Measurements from ENCODE around the gene CCDC18.
"Not testable (repeated sequence)": the region's sequence is repeated elsewhere in the genome, so short reads cannot be mapped to it uniquely, and the experiment has no call there.

Gene CCDC18

GRCh38 chr1:93206567-93206954 lies 26.0 kb downstream of the CCDC18 start:
- peaks cover 46% of the 10 kb centered on the region for H3K36me3 ChIP-seq (ENCODE audit: control insufficient read depth, insufficient read depth, low read length, severe bottlenecking)
- no peak for DNase-seq (ENCODE audit: low read depth)
- no peak overlapping the region for H3K4me3 ChIP-seq (ENCODE audit: low read length)

GRCh38 chr1:93207211-93207610 lies 26.7 kb downstream of the CCDC18 start:
- peak; percentile 19 for DNase-seq (ENCODE audit: low read depth)
- Histone ChIP-seq H3K36me3 (ENCODE audit: control insufficient read depth, insufficient read depth, low read length, severe bottlenecking) (peaks cover 45% of the 10 kb centered on the region), H3K9me3 (ENCODE audit: control insufficient read depth, low read length) (no peaks in the 10 kb centered on the region), H3K4me1 (ENCODE audit: control insufficient read depth, insufficient read depth, low read length) (peaks cover 6% of the 10 kb centered on the region), H3K9ac (ENCODE audit: low read length) (no peak overlapping the region), H3K27me3 (replicated peaks; ENCODE audit: control insufficient read depth, insufficient read depth, low read length) (no peaks in the 10 kb centered on the region), H3K4me3 (ENCODE audit: low read length) (no peak overlapping the region)

More at GRCh38 chr1:93206567-93206954, 26.0 kb downstream of the CCDC18 start:
- Histone ChIP-seq H3K9ac (ENCODE audit: low read length) (no peak overlapping the region), H3K27me3 (replicated peaks; ENCODE audit: control insufficient read depth, insufficient read depth, low read length) (no peaks in the 10 kb centered on the region), H3K9me3 (ENCODE audit: control insufficient read depth, low read length) (no peaks in the 10 kb centered on the region), H3K4me1 (ENCODE audit: control insufficient read depth, insufficient read depth, low read length) (peaks cover 6% of the 10 kb centered on the region)

- Histone ChIP-seq H3K36me3 (ENCODE audit: control insufficient read depth, insufficient read depth, low read length, severe bottlenecking) (peaks cover 46% of the 10 kb centered on the region), H3K9me3 (ENCODE audit: control insufficient read depth, low read length) (no peaks in the 10 kb centered on the region), H3K9ac (ENCODE audit: low read length) (no peak overlapping the region), H3K4me3 (ENCODE audit: low read length) (no peak overlapping the region), H3K4me1 (ENCODE audit: control insufficient read depth, insufficient read depth, low read length) (no peaks in the 10 kb centered on the region), H3K27me3 (replicated peaks; ENCODE audit: control insufficient read depth, insufficient read depth, low read length) (no peaks in the 10 kb centered on the region)
- no peak for DNase-seq (ENCODE audit: low read depth)
Measured at GRCh38 chr1:93215322-93215721, 34.8 kb downstream of the CCDC18 start.

GRCh38 chr1:93219443-93219842 lies 38.9 kb downstream of the CCDC18 start:
- H3K4me1 ChIP-seq (ENCODE audit: control insufficient read depth, insufficient read depth, low read length): no peaks in the 10 kb centered on the region
- DNase-seq (ENCODE audit: low read depth): no peak
- H3K4me3 ChIP-seq (ENCODE audit: low read length): no peak overlapping the region
- no peaks in the 10 kb centered on the region for H3K9me3 ChIP-seq (ENCODE audit: control insufficient read depth, low read length)
- H3K27me3 ChIP-seq (replicated peaks; ENCODE audit: control insufficient read depth, insufficient read depth, low read length): no peaks in the 10 kb centered on the region
- peaks cover 77% of the 10 kb centered on the region for H3K36me3 ChIP-seq (ENCODE audit: control insufficient read depth, insufficient read depth, low read length, severe bottlenecking)
- no peak overlapping the region for H3K9ac ChIP-seq (ENCODE audit: low read length)

GRCh38 chr1:93220716-93221115 lies 40.2 kb downstream of the CCDC18 start:
- peaks cover 77% of the 10 kb centered on the region for H3K36me3 ChIP-seq (ENCODE audit: control insufficient read depth, insufficient read depth, low read length, severe bottlenecking)
- not testable (repeated sequence) for H3K27me3 ChIP-seq (replicated peaks; ENCODE audit: control insufficient read depth, insufficient read depth, low read length); H3K9ac ChIP-seq (ENCODE audit: low read length); H3K4me1 ChIP-seq (ENCODE audit: control insufficient read depth, insufficient read depth, low read length); H3K4me3 ChIP-seq (ENCODE audit: low read length); H3K9me3 ChIP-seq (ENCODE audit: control insufficient read depth, low read length); DNase-seq (ENCODE audit: low read depth)

- Histone ChIP-seq H3K27me3 (replicated peaks; ENCODE audit: control insufficient read depth, insufficient read depth, low read length) (no peaks in the 10 kb centered on the region), H3K4me3 (ENCODE audit: low read length) (no peak overlapping the region), H3K9me3 (ENCODE audit: control insufficient read depth, low read length) (no peaks in the 10 kb centered on the region), H3K4me1 (ENCODE audit: control insufficient read depth, insufficient read depth, low read length) (no peaks in the 10 kb centered on the region), H3K9ac (ENCODE audit: low read length) (no peak overlapping the region), H3K36me3 (ENCODE audit: control insufficient read depth, insufficient read depth, low read length, severe bottlenecking) (peaks cover 81% of the 10 kb centered on the region)
- peak; percentile 8 for DNase-seq (ENCODE audit: low read depth)
Measured at GRCh38 chr1:93221913-93222312, 41.4 kb downstream of the CCDC18 start.

GRCh38 chr1:93223023-93223675 lies 42.6 kb downstream of the CCDC18 start:
- no peak for DNase-seq (ENCODE audit: low read depth)
- Histone ChIP-seq H3K9ac (ENCODE audit: low read length) (no peak overlapping the region), H3K36me3 (ENCODE audit: control insufficient read depth, insufficient read depth, low read length, severe bottlenecking) (peaks cover 69% of the 10 kb centered on the region), H3K9me3 (ENCODE audit: control insufficient read depth, low read length) (no peaks in the 10 kb centered on the region), H3K27me3 (replicated peaks; ENCODE audit: control insufficient read depth, insufficient read depth, low read length) (no peaks in the 10 kb centered on the region), H3K4me3 (ENCODE audit: low read length) (no peak overlapping the region), H3K4me1 (ENCODE audit: control insufficient read depth, insufficient read depth, low read length) (no peaks in the 10 kb centered on the region)

- H3K9ac ChIP-seq (ENCODE audit: low read length): no peak overlapping the region
Measured at GRCh38 chr1:93235261-93235660, 54.7 kb downstream of the CCDC18 start.

GRCh38 chr1:93237021-93237420 lies 56.5 kb downstream of the CCDC18 start:
- H3K36me3 ChIP-seq (ENCODE audit: control insufficient read depth, insufficient read depth, low read length, severe bottlenecking): peaks cover 46% of the 10 kb centered on the region
- no peaks in the 10 kb centered on the region for H3K27me3 ChIP-seq (replicated peaks; ENCODE audit: control insufficient read depth, insufficient read depth, low read length)
- H3K4me1 ChIP-seq (ENCODE audit: control insufficient read depth, insufficient read depth, low read length): peaks cover 5% of the 10 kb centered on the region
- H3K9me3 ChIP-seq (ENCODE audit: control insufficient read depth, low read length): no peaks in the 10 kb centered on the region
- DNase-seq (ENCODE audit: low read depth): no peak
- H3K9ac ChIP-seq (ENCODE audit: low read length): no peak overlapping the region
- no peak overlapping the region for H3K4me3 ChIP-seq (ENCODE audit: low read length)

More at GRCh38 chr1:93235261-93235660, 54.7 kb downstream of the CCDC18 start:
- Histone ChIP-seq H3K27me3 (replicated peaks; ENCODE audit: control insufficient read depth, insufficient read depth, low read length) (no peaks in the 10 kb centered on the region), H3K9me3 (ENCODE audit: control insufficient read depth, low read length) (no peaks in the 10 kb centered on the region), H3K36me3 (ENCODE audit: control insufficient read depth, insufficient read depth, low read length, severe bottlenecking) (peaks cover 37% of the 10 kb centered on the region), H3K4me3 (ENCODE audit: low read length) (no peak overlapping the region), H3K4me1 (ENCODE audit: control insufficient read depth, insufficient read depth, low read length) (peaks cover 5% of the 10 kb centered on the region)
- peak; percentile 12 for DNase-seq (ENCODE audit: low read depth)

- Histone ChIP-seq H3K4me3 (ENCODE audit: low read length) (no peak overlapping the region), H3K27me3 (replicated peaks; ENCODE audit: control insufficient read depth, insufficient read depth, low read length) (no peaks in the 10 kb centered on the region), H3K36me3 (ENCODE audit: control insufficient read depth, insufficient read depth, low read length, severe bottlenecking) (peaks cover 47% of the 10 kb centered on the region), H3K4me1 (ENCODE audit: control insufficient read depth, insufficient read depth, low read length) (peaks cover 5% of the 10 kb centered on the region), H3K9me3 (ENCODE audit: control insufficient read depth, low read length) (peaks cover 8% of the 10 kb centered on the region), H3K9ac (ENCODE audit: low read length) (no peak overlapping the region)
- DNase-seq (ENCODE audit: low read depth): no peak
Measured at GRCh38 chr1:93238425-93238824, 57.9 kb downstream of the CCDC18 start.

GRCh38 chr1:93239863-93240262 lies 59.3 kb downstream of the CCDC18 start:
- no peak overlapping the region for H3K9ac ChIP-seq (ENCODE audit: low read length)
- DNase-seq (ENCODE audit: low read depth): no peak
- H3K4me3 ChIP-seq (ENCODE audit: low read length): no peak overlapping the region
- peaks cover 47% of the 10 kb centered on the region for H3K36me3 ChIP-seq (ENCODE audit: control insufficient read depth, insufficient read depth, low read length, severe bottlenecking)
- H3K27me3 ChIP-seq (replicated peaks; ENCODE audit: control insufficient read depth, insufficient read depth, low read length): no peaks in the 10 kb centered on the region
- peaks cover 12% of the 10 kb centered on the region for H3K4me1 ChIP-seq (ENCODE audit: control insufficient read depth, insufficient read depth, low read length)
- H3K9me3 ChIP-seq (ENCODE audit: control insufficient read depth, low read length): peaks cover 9% of the 10 kb centered on the region

- H3K27me3 ChIP-seq (replicated peaks; ENCODE audit: control insufficient read depth, insufficient read depth, low read length); H3K4me3 ChIP-seq (ENCODE audit: low read length); H3K9ac ChIP-seq (ENCODE audit: low read length); H3K9me3 ChIP-seq (ENCODE audit: control insufficient read depth, low read length); H3K4me1 ChIP-seq (ENCODE audit: control insufficient read depth, insufficient read depth, low read length); DNase-seq (ENCODE audit: low read depth): not testable (repeated sequence)
- H3K36me3 ChIP-seq (ENCODE audit: control insufficient read depth, insufficient read depth, low read length, severe bottlenecking): peaks cover 36% of the 10 kb centered on the region
Measured at GRCh38 chr1:93243233-93243632, 62.7 kb downstream of the CCDC18 start.
